ENCODE measurements around the gene ADIRF.

Gene ADIRF

DNA sequence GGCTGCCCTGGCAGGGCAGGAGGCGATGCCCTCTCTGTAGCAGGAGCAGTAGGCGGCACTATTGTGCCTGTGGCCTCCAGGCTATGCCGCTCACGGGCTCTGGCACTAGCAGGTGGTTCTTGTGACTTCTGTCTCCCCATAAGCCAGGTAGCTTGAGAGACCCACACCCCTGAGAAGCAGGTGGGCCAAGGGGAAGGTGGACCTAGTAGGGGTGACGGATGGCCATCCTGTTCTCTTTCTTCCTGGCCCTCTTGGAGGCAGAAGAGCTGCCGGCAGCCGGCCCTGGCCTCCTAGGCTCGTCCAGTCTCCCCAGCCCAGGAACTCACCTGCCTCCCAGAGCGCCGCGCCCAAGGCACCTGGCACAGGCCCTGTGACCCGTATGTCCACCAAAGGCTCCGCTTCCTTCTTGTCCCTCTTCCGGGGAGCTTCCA is 26.3 kb upstream of the ADIRF start:
- Histone ChIP-seq H3K27me3 (replicated peaks) (no peaks in the 10 kb centered on the region), H3K27ac (no peak overlapping the region), H3K36me3 (replicated peaks) (no peaks in the 10 kb centered on the region), H3K4me3 (ENCODE audit: low read depth, low read length) (no peak overlapping the region)
- no peak for DNase-seq
- TF ChIP-seq, protein P1, sequence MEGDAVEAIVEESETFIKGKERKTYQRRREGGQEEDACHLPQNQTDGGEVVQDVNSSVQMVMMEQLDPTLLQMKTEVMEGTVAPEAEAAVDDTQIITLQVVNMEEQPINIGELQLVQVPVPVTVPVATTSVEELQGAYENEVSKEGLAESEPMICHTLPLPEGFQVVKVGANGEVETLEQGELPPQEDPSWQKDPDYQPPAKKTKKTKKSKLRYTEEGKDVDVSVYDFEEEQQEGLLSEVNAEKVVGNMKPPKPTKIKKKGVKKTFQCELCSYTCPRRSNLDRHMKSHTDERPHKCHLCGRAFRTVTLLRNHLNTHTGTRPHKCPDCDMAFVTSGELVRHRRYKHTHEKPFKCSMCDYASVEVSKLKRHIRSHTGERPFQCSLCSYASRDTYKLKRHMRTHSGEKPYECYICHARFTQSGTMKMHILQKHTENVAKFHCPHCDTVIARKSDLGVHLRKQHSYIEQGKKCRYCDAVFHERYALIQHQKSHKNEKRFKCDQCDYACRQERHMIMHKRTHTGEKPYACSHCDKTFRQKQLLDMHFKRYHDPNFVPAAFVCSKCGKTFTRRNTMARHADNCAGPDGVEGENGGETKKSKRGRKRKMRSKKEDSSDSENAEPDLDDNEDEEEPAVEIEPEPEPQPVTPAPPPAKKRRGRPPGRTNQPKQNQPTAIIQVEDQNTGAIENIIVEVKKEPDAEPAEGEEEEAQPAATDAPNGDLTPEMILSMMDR (IDR thresholded peaks at IDR 0.05; ENCODE audit: low read depth, low read length, missing control alignments) = no peak
- in situ Hi-C loops (cut with HindIII; ENCODE audit: low pct_ligation_motif_present, low sequenced_read_pairs) = no loop called here

- no peaks in the 10 kb centered on the region for H3K27me3 ChIP-seq (replicated peaks)
- H3K36me3 ChIP-seq (replicated peaks) = no peaks in the 10 kb centered on the region
- in situ Hi-C loops (cut with HindIII; ENCODE audit: low pct_ligation_motif_present, low sequenced_read_pairs) = no loop called here
- no peak overlapping the region for H3K4me3 ChIP-seq (ENCODE audit: low read depth, low read length)
- TF ChIP-seq, protein P1 (IDR thresholded peaks at IDR 0.05; ENCODE audit: low read depth, low read length, missing control alignments) = no peak
- no peak for DNase-seq
- no peak overlapping the region for H3K27ac ChIP-seq
Observed at GRCh38 chr10:86942441-86943315, 25.6 kb upstream of the ADIRF start.

DNA sequence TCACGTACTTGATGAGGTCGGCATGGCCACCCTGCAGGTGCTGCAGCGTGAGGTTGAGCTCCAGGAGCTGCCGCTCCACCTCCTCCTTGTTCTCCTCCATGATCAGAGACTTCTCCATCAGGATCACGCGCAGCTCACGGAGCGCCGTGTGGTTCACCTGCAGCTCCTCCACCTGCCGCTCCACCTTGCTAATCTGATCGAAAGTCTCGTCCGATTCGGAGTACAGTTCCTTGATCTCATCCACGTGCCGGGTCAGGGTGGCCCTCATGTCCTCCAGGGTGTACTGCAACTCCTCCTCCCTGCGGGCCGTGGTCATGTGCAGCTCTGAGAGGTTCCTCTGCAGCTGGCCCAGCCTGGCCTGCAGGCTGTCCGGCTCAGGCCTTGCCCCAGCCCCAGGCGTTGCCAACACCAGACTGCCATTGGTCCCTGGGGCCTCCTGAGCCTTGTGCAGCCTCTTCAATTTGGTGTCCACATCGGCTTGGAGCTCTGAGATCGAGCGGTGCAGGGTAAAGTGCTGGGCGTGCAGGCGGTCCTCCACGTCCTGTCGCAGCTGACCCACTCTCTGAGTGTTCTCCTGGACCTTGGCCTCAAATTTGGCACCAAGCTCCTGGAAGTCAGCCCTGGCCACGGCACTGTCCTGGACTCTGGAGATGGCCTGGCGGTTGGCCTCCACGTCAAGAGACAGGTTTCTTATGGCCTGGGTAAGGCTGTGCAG is 24.8 kb upstream of the ADIRF start:
- TF ChIP-seq, protein P1 (IDR thresholded peaks at IDR 0.05; ENCODE audit: low read depth, low read length, missing control alignments) = no peak
- DNase-seq = no peak
- Histone ChIP-seq H3K36me3 (replicated peaks) (no peaks in the 10 kb centered on the region), H3K27ac (no peak overlapping the region), H3K4me3 (ENCODE audit: low read depth, low read length) (no peak overlapping the region), H3K27me3 (replicated peaks) (no peaks in the 10 kb centered on the region)
- in situ Hi-C loops (cut with HindIII; ENCODE audit: low pct_ligation_motif_present, low sequenced_read_pairs) = no loop called here

GRCh38 chr10:86944031-86944419 is 24.3 kb upstream of the ADIRF start:
- Histone ChIP-seq H3K4me3 (ENCODE audit: low read depth, low read length) (no peak overlapping the region), H3K27ac (no peak overlapping the region), H3K36me3 (replicated peaks) (no peaks in the 10 kb centered on the region), H3K27me3 (replicated peaks) (no peaks in the 10 kb centered on the region)
- DNase-seq = no peak
- TF ChIP-seq, protein P1 (IDR thresholded peaks at IDR 0.05; ENCODE audit: low read depth, low read length, missing control alignments) = no peak
- in situ Hi-C loops (cut with HindIII; ENCODE audit: low pct_ligation_motif_present, low sequenced_read_pairs) = no loop called here

DNA sequence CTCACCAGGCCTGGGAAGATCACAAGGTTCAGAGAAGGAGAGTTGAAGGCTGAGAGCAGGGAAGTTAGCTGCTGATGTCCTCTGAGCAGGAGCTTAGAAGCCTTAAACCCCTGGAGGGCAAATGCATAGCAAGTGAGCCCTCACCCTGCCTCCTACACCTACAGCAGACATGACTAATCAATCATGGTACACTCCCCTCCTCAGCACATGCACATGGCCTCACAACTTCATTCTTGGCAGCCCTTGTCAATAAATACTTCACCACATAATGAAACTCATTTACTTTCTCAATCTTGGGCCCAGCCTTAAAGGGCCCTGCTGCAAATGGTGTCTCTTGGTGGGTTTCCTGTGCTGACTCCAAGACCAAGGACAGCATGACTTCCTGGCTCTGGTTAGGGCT is 23.8 kb upstream of the ADIRF start:
- Histone ChIP-seq H3K36me3 (replicated peaks) (no peaks in the 10 kb centered on the region), H3K27me3 (replicated peaks) (no peaks in the 10 kb centered on the region), H3K4me3 (ENCODE audit: low read depth, low read length) (no peak overlapping the region), H3K27ac (no peak overlapping the region)
- TF ChIP-seq, protein P1 (IDR thresholded peaks at IDR 0.05; ENCODE audit: low read depth, low read length, missing control alignments) = no peak
- no peak for DNase-seq
- in situ Hi-C loops (cut with HindIII; ENCODE audit: low pct_ligation_motif_present, low sequenced_read_pairs) = no loop called here

All from brain microvascular endothelial cell (primary cell).